Measurements from ENCODE around the gene LRRC59.

DNA sequence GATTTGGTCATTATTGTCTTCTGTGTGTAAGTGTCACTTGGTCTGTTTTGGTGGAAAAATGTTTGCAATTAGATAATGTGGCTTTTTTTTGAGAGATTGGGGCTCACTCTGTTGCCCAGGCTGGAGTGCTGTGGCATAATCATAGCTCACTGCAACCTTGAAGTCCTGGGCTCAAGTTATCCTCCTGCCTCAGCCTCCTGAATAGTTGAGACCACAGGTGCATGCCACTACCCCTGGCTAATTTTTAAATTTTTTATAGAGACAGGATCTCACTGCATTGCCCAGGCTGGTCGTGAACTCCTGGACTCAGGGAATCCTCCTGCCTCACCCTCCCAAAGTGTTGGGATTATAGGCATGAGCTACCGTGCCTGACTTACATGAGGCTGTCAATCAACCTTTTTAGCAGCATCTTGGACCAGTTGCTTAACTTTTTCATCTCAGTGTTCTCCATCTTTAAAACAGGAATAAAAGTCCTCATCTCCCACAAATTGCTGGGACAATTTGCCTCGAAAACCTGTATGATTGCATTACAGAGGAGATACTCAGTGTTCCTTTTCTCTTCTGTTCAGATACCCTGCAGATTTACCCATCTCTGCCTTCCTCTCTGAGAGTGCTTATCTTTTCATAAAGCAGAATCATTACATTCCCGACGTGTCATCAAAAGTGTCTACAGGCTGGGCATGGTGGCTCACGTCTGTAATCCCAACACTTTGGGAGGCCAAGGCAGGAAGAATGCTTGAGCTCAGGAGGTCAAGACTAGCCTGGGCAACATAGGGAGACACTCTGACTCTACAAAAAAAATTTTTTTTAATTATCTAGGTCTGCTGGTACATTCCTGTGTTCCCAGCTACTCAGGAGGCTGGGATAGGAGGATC lies 47.8 kb upstream of the LRRC59 start:
- no peak for TF ChIP-seq POLR2A (IDR thresholded peaks at IDR 0.05; ENCODE audit: low read depth)
- TF ChIP-seq CTCF (IDR thresholded peaks at IDR 0.05) = no peak
- TF ChIP-seq POLR2AphosphoS5 (IDR thresholded peaks at IDR 0.05) = no peak
